Stimulated activated CD4-positive, alpha-beta T cell treated with anti-CD3 and anti-CD28 coated beads, TNF-alpha, amount 100 ng/mL, for 1 hour (primary cell): Measurements from ENCODE around the gene RPUSD1.

Source experiments
- DNase-seq, 3 donors: peaks; one replicate each; pipeline ENCODE4 v3.0.0-alpha.2; 2020; ENCODE audit warnings: low read depth in 3 of 3, low spot score in 1 of 3

The RPUSD1 gene

DNA sequence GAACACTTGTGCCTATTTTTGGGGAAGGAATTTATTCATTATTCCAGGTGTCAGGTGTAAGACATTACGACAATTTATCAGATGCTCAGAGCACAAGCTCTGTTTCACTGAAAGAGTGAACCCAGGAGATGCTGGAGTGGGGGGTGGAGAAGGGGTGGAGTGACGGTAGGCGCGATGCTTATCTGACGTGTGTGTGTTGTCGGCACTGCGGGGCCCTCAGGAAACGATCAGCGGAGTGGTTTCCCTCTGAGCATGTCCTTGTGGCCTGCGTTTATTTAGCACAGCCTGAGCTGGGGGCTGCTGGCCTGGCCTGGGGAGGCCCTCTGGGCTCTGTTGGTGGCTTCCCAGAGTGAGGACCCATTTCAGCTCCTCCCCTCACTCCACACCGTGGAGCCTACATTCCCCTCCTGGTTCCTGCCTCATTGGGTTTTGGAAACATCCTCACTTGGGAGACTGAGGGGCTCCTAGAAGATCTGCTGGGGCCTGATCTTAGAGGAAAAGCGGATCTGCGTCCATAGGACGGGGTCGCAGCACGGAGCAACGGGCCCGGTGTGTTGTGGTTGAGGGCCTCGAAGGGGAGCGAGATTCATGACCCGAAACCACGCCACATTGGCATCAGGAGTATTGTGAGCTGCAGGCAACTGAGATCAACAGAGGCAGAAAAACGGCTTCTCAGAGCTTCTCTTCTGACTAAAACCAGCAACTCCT, 31.3 kb upstream of the RPUSD1 start:
- DNase-seq, result no peak

DNA sequence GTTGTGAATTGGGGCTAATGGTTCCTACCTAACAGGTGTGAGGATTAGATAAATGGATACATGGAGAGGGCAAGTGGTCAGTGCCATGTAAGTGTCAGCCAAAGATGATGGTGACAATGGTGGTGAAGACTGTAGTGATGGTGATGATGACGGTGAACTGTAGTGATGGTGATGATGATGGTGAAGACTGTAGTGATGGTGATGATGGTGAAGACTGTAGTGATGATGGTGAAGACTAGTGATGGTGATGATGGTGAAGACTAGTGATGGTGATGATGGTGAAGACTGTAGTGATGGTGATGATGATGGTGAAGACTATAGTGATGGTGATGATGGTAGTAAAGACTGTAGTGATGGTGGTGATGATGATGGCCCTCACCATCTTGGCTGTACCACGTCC, 30.4 kb upstream of the RPUSD1 start:
- DNase-seq, result no peak

DNA sequence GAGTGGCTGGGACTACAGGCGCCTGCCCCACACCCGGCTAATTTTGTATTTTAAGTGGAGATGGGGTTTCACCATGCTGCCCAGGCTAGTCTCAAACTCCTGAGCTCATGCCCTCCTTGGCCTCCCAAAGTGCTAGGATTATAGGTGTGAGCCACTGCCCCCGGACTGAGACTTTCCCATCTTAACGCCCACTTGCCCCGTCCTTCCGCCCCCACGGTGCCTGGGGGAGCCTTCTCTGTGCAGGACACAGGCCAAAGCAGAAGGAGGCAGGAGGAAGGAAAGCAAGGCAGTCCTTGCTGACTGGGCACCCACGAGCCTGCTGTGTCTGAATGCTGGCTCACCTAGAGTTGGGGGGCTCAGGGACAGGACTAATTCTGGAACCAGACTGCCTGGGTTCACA, 30.0 kb upstream of the RPUSD1 start:
- no peak for DNase-seq

DNA sequence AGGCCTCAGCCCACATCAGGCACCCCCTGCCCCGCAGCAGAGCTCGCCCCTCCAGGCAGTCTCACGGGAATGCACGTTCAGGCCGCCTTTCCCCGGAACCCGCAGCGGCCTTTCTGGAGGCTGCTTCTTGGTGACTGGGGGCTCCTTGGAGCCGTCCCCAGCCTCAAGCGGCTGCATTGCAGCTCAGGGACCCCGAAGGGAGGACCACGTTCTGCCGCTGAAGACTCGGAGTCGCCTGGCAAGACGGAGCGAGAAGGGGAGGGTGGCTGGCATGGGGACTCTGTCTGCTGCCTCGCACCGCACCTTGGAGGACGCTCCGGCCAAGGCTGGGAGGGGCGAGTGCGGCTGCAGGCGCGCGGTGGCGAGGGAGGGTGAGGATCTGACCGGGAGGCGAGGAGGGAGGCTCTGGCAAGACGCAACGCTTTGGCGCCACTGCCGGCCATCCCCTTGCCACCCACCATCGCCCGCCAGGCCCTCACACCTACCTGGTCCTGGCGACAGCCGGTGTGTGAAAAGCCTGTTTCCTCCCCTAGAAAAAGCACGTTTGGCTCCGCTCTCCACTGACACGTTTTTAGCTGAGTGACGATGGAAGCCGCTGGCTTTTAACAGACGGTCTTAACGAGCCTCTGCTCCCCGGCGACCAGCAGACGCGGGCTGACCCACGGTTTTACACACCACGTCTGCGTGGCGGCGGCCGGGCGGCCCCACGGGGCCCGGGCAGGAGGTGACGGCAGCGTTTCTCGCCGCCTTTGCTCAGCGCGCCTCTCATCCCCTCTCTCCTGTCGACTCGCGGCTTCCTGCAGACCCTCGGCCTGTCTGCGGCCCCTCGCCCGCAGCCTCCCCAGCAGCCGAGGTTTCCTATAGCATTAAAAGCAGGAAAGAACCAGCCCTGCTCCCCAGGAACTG, 29.1 kb upstream of the RPUSD1 start:
- no peak for DNase-seq

DNA sequence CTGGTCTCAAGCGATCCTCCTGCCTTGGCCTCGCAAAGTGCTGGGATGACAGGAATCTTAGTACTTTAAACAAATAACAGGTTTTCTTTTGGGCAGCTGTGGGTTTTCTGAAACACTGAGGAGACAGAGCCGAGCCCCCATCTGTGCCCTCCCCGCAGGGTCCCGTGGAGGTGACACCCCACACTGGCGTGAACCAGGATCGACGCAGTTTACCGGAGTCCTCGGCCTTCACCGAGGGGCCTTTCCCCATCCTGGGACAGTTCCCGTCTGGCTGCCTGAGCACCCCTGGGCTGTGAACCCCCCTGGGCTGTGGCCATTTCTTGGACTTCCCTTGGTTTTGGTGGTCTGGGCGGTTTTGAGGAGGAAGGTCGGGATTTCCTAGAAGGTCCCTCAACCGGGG, 27.7 kb upstream of the RPUSD1 start:
- DNase-seq, result no peak

DNA sequence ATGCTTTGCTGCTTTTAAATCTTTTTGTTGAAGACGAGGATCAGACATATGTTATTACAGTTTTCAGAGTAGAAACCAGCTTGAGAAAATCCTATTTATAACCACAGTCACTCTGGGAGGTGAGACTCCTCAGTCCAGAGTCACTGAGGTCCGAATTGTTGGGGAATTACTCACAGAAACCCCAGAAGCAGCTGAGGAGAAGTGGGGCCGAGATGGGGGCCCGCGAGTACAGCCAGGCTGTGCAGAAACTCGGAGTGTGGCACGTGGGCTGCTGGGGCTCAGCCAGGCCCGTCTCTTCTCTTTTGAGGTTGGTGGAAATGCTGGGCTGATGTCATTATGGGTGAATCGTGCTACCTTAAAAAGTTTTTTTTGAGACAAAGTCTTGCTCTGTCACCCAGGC, 26.8 kb upstream of the RPUSD1 start:
- DNase-seq, result no peak

DNA sequence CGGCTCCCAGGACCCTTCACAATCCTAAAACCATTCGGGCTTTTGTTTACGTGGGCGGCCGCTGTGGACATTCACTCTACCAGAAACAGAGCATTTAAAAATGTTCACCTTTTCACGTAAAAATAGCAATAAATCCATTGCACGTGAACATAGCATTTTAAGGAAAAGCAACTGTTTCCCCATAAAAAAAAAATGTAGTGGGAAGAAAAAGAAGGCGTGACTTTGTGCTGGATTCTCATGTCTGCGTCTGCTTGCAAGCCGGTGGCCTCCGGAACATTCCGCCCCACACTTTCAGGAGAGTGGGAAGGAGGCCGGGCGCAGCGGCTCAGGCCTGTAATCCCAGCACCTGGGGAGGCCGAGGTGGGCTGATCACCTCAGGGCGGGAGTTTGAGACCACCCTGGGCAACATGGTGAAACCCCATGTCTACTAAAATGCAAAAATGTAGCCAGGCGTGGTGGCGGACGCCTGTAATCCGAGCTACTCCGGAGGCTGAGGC, 25.8 kb upstream of the RPUSD1 start:
- no peak for DNase-seq

DNA sequence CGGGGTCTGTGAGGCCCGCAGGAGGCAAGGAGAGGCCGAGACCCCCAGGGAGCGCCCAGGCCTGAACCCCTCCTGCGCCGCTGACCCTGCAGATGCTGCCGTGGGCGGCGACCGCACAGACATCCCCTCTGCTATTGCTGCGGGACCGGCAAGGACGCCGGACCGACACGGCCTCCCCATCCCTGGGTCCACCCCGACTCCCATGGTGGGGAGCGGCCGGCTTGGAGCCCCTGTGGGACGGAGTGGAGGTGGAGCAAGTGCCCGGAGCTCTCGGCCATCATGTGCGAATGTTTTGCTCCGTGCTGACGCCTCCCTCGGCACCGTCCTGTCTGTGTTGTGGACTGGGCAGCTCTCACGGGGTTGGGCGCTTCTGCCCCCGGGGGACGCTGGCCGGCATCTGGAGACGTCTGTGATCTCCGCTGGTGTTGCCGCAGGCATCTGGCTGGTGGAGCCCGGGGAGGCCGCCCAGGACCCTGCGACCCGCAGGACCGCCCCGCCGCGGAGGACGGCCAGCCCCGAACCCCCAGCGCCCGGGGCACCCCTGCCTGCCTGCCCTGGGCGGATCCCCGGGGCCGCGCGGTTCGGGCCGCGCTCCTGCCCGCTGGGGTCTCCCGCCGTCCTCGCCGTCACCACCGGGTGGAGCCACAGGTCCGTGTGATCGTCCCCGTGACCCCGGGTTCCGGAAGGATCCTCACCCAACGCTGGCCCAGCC, 25.2 kb upstream of the RPUSD1 start:
- peak in 2 of 3 donors; percentile 23 to 52 for DNase-seq

DNA sequence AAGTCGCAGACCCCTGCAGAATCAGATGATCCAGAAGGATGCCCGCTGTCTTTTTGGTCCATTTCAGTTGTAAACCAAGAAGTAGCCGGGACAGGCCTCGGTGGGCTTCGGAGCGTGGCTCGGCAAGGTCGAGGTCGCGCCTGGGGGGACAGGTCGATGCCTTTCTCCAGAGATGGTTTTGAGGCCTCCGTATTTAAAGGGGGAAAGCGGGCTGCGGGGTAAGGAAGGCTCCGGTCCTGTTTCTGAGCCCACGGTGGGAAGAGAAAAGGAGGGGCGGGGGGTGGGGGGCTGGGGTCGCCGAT, 19.9 kb upstream of the RPUSD1 start:
- no peak for DNase-seq

DNA sequence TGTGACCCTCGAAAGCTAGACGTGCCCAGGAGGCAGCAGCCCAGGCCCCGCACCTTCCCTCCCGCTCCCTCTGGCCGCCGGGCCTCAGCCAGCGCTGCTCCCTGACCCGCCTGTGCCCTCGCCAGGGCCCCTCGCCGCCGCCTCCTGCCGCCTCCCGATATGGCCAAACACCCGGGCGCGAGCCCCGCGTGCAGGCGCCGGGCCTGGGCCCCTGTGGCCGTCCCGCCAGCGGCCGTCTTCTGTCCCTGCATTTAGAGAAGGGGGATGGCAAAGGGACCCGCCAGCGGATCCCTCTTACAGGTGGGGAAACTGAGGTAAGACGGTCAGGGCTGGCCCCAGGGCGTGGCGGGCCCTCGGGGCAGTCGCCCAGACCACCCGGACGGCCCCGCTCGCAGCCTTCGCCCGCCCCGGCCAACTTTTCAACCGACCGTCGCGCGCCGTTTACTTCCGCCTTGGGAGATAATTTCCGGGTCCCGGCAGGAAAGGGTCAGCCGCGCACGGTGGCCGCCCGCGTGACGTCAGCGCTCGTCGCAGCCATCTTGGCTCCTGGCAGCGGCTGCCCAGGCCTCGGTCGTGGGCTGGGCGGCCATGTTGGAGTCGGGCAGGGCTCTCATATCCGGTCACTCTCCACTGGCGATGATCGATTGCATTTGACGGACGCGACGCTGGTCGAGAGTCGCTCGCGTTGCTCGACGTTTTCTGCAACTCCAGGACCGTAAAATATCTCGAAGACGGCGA, 19.3 kb upstream of the RPUSD1 start:
- DNase-seq, result peak; percentile 43 to 69 (median 58)

DNA sequence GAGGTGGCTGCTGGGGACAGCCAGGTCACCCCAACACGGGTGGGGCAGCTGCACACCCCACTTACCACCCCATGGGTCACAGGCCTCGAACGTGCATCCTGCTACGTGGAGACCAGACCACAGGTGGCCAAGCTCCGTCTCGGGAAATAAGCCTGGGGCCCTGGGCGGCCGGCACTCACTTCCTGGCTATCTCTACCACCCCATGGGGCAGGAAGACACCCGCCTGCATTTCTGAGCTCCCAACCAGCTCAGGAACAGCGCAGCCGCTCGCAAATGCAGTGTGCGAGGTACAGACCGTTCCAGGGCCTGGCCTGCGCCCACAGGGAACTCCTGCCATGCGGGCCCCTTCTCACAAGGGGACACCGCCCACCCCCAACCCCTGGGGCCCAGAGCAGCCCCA, 17.3 kb upstream of the RPUSD1 start:
- DNase-seq, result no peak

DNA sequence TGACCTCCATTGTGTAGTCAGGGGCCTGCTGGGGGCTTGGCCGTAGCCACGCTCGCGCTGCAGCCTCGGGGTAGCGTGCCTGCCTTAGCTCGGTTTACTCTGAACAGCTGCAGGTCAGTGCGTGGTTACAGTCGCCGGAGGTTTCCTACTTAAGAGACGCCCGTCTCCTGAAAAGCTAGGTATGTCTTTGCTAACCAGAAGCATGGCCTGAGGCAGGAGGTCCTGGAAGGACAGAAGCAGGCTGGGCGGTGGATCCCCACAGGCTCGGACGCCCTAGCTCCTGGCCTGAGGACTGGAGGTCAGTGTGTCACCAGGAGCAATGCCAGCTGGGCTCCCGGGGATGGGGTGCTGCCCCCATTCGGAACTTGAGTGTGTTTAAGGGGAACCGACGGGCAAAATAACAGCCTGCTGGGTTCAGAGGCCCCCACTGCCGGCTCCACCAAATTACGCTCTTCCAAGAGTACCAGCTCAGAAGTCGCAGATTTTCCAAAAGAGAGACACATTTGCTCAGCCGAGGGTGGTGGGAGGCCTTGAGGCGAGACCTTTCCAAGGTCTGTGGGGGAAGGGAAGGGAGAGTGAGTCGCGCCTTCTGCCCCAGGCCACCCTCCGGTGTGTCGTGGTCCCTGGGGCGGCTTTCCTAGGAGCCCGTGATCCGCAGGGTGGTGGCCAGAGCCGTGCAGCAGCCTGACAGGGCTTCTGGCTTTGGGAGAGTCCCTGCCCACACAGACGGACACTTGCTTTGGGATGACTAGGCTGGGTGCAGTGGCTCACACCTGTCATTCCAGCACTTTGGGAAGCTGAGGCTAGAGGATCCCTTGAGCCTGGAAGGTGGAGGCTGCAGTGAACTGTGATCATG, 16.2 kb upstream of the RPUSD1 start:
- DNase-seq, result no peak

DNA sequence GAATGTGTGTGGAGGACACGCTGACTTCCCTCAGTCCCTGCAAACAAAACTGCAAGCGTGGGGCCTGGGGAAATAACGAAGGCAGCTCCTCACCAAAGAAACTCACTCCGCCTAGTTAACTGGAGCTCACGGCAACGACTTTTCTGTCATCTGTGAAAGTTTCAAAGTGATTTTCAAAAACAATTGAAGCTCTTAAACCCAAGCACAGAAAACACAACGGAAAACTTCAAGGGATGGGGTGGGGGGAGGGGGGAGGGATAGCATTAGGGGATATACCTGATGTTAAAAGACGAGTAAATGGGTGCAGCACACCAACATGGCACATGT, 15.5 kb upstream of the RPUSD1 start:
- DNase-seq, result no peak

DNA sequence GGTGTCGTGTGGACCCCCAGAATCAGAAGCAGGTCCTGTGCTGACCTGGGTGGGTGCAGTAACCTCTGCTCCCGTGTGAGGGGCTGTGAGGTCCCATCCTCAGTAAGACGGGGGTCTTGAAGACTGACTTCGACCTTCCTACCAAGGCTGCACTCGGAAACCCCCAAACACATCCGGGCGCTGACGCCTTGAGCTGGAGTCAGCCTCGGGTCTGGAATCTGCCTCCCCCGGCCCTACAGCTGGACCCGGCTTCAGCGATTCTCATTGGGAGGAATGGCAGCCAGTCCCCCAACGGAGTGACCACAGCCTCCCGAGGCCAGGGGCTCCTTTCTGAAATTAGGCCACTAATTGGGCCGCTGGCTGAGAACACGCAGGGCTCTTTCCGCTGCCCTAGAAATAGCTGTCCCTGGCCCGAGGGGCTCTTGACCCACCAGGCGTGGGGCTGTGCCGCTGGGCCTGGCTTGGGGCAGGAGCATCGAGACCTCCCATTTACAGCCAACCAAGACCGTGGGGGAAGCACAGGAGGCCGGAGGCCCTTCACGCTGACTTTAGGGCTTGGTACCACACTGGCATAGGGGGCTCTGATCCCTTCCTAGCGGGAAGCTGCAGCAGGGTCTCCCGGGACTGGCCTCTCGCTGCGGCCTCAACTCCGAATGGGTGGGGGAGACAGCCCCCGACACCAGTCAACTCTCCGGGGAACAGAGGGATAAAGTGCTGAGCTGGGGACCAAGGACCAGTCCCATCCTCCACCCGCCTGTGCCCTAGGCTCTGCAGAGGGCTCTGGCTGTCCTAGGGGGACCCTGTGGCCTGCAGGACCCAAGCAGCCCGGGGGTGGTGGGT, 15.0 kb upstream of the RPUSD1 start:
- DNase-seq, result no peak

DNA sequence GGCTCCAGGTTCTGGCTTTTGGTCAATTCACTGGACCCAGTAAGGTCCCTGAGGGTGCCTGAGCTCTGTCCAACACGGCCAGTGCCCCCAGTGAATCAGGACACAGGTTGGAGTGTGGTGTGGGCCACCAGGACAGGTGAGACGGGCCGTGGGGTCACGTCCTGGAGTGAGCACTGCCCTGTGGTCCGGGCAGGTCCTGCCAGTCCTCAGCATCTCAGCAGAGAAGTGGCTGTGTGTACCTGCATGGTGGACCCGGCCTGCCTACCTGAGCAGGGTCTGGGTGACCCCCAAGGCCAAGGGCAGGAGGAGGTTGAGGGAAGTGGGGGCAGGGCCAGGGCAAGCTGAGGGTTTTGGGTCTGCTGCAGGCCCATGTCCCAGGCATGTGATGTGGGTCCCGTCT, 14.3 kb upstream of the RPUSD1 start:
- no peak for DNase-seq

DNA sequence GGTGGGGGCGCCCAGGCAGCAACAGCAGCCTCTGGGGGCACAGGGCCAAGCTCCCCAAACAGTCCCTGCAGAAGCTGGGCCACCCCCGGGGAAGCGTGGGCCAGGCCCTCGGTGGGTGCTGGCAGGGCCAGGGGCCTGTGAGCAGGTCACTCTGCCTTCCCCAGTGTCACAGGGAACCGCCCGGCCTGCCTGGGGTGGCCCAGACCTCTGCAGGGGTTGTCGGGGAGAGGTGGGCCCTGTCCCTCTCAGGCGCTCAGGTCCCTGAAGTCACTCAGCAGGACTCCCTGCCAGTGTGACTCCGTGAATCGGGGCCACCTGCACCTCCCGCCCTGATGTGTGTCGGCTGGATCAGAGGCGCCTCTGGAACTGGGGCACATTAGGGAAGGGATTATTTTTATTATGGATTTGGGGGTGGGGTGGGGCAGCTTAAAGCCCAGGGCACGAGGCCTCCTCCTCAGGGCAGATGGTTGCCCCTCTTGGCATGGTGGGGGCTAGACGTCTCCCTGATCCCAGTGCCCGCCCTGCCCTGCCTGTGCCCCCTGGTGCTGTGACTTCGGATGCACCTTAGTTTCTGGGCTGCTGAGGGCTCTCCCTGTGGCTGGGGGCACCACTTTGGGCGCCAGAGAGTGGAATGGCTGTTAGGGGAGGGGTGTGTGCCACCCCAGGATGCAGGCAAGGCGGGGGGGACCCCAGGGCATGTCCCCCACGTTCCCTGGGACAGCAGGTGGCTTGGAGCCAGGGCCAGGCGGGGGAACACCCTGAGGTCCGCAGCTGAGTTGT, 13.6 kb upstream of the RPUSD1 start:
- DNase-seq, result no peak

DNA sequence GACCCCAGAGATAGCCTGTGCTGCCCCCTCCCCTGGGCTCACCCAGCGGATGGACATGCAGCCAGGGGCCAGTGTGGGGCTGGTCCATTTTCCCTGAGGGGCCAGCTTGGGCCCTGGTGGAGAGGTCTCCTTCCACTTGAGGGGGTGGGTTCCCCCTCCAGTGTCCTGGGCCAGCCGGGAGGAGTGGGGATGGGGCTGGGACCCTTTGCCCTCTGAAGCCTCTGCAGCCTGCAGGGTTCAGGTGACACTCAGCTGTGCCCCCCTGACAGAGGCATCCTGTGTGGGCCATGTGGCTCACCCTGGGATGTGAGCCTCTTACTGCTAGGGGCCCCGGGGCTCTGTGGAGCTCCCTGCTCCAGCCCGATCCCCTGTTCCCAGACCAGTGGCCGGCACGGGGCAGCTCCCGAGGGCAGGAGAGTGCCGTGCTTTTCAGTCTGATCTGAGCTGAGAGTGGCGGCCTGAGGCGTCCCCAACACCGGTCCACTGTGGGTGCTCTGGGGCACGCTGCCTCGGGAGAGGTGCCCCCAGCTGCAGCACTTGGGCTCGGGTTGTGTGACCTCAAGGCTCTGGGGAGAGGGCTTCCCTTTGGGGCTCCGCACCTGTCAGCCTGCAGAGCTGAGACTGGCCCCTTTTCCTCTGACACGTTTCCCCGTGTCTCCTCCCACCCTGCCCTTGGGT, 12.8 kb upstream of the RPUSD1 start:
- DNase-seq, result no peak
